ENCODE results near the gene SNAP91.
"Not testable (repeated sequence)": the region's sequence is repeated elsewhere in the genome, so short reads cannot be mapped to it uniquely, and the experiment has no call there.

- not testable (repeated sequence) for TF ChIP-seq CTCF (IDR thresholded peaks at IDR 0.05); ZFX (IDR thresholded peaks at IDR 0.05; ENCODE audit: borderline replicate concordance)
Measured at GRCh38 chr6:83550482-83550881, 158.4 kb downstream of the SNAP91 start.
